H9 (cell line): ENCODE data around the gene PXYLP1. TPM values are rescaled to one million over a fixed set of nuclear protein-coding genes. Genes with fewer than 3 reads are reported as not detected.
"Not testable (repeated sequence)": the region's sequence is repeated elsewhere in the genome, so short reads cannot be mapped to it uniquely, and the experiment has no call there.

Experiments used
- DNase-seq: peaks from one replicate; pipeline ENCODE4 v3.0.0-alpha.2; 2017
- H2AFZ ChIP-seq: one replicate; pipeline ENCODE4 v1.6.1; 2013; ENCODE audit warnings: mild to moderate bottlenecking, low read length, control low read depth, moderate library complexity
- H2AK5ac ChIP-seq: 2 replicates; pipeline ENCODE4 v1.6.1; 2013; ENCODE audit warnings: low read length, control low read depth, mixed read lengths; ENCODE audit not compliant: insufficient read length
- H2BK120ac ChIP-seq: one replicate; pipeline ENCODE4 v1.6.1; 2013; ENCODE audit warnings: low read depth, mild to moderate bottlenecking, low read length, control low read depth, inconsistent platforms; ENCODE audit not compliant: poor library complexity, severe bottlenecking
- H2BK12ac ChIP-seq: 2 replicates; pipeline ENCODE4 v1.6.1; 2013; ENCODE audit warnings: low read length, control low read depth, mixed read lengths, low read depth; ENCODE audit not compliant: insufficient read length
- H2BK15ac ChIP-seq: 2 replicates; pipeline ENCODE4 v1.6.1; 2013; ENCODE audit warnings: low read depth, low read length, control low read depth
- H2BK20ac ChIP-seq: one replicate; pipeline ENCODE4 v1.6.1; 2013; ENCODE audit warnings: low read depth, mild to moderate bottlenecking, low read length, control low read depth, inconsistent platforms; ENCODE audit not compliant: poor library complexity, severe bottlenecking
- H2BK5ac ChIP-seq: 2 replicates; pipeline ENCODE4 v1.6.1; 2013; ENCODE audit warnings: low read length, control low read depth, mixed read lengths; ENCODE audit not compliant: insufficient read length
- H3K14ac ChIP-seq: 2 replicates; pipeline ENCODE4 v1.6.1; 2013; ENCODE audit warnings: low read length, control low read depth; ENCODE audit not compliant: insufficient read depth
- H3K18ac ChIP-seq: 2 replicates; pipeline ENCODE4 v1.6.1; 2013; ENCODE audit warnings: low read depth, mild to moderate bottlenecking, mixed read lengths, low read length, control low read depth; ENCODE audit not compliant: insufficient read length
- H3K23ac ChIP-seq: 2 replicates; pipeline ENCODE4 v1.6.1; 2013; ENCODE audit warnings: low read length, control low read depth, mixed read lengths, low read depth; ENCODE audit not compliant: insufficient read length
- H3K23me2 ChIP-seq: 2 replicates; pipeline ENCODE4 v1.6.1; 2013; ENCODE audit warnings: low read depth, mild to moderate bottlenecking, mixed read lengths, low read length, control low read depth; ENCODE audit not compliant: insufficient read length, poor library complexity, severe bottlenecking
- H3K27ac ChIP-seq: 2 replicates; pipeline ENCODE4 v1.5.1; 2013; ENCODE audit warnings: low read length, control low read depth, mixed read lengths, low read depth; ENCODE audit not compliant: insufficient read length
- H3K27me3 ChIP-seq: 2 replicates; pipeline ENCODE4 v1.6.1; 2013; ENCODE audit warnings: low read length, control low read depth, inconsistent platforms; ENCODE audit not compliant: insufficient read depth
- H3K4ac ChIP-seq: 2 replicates; pipeline ENCODE4 v1.6.1; 2013; ENCODE audit warnings: low read depth, mild to moderate bottlenecking, control low read depth, inconsistent platforms, low read length, moderate library complexity
- H3K4me1 ChIP-seq: 2 replicates; pipeline ENCODE4 v1.6.1; 2013; ENCODE audit warnings: low read length, control low read depth, inconsistent platforms; ENCODE audit not compliant: insufficient read depth
- H3K4me2 ChIP-seq: 2 replicates; pipeline ENCODE4 v1.6.1; 2013; ENCODE audit warnings: low read length, control low read depth, mixed read lengths; ENCODE audit not compliant: insufficient read length, insufficient read depth
- H3K56ac ChIP-seq: 2 replicates; pipeline ENCODE4 v1.6.1; 2013; ENCODE audit warnings: low read depth, mild to moderate bottlenecking, mixed read lengths, low read length, control low read depth; ENCODE audit not compliant: insufficient read length
- H3K79me1 ChIP-seq: 2 replicates; pipeline ENCODE4 v1.6.1; 2013; ENCODE audit warnings: low read depth, mild to moderate bottlenecking, moderate library complexity, low read length, control low read depth, inconsistent platforms; ENCODE audit not compliant: insufficient read depth, poor library complexity, severe bottlenecking
- H3K79me2 ChIP-seq: 2 replicates; pipeline ENCODE4 v1.6.1; 2013; ENCODE audit warnings: low read length, control low read depth, inconsistent platforms; ENCODE audit not compliant: insufficient read depth
- H3K9ac ChIP-seq: 2 replicates; pipeline ENCODE4 v1.6.1; 2013; ENCODE audit warnings: low read length, control low read depth, mixed read lengths; ENCODE audit not compliant: insufficient read length; ENCODE audit errors: extremely low read depth
- H3K9me3 ChIP-seq: one replicate; pipeline ENCODE4 v1.6.1; 2013; ENCODE audit warnings: low read depth, low read length, inconsistent platforms; ENCODE audit not compliant: control insufficient read depth
- H3T11ph ChIP-seq: one replicate; pipeline ENCODE4 v1.6.1; 2013; ENCODE audit warnings: mild to moderate bottlenecking, low read length, control low read depth, inconsistent platforms
- H4K20me1 ChIP-seq: one replicate; pipeline ENCODE4 v1.6.1; 2013; ENCODE audit not compliant: control insufficient read depth, insufficient read length, insufficient read depth
- H4K5ac ChIP-seq: 2 replicates; pipeline ENCODE4 v1.6.1; 2013; ENCODE audit warnings: low read depth, mild to moderate bottlenecking, mixed read lengths, low read length, control low read depth; ENCODE audit not compliant: insufficient read length
- H4K8ac ChIP-seq: replicated peaks from 2 replicates; pipeline ENCODE4 v1.6.1; 2013; ENCODE audit warnings: low read length, control low read depth, mixed read lengths, low read depth; ENCODE audit not compliant: insufficient read length
- H4K91ac ChIP-seq: 2 replicates; pipeline ENCODE4 v1.6.1; 2013; ENCODE audit warnings: low read depth, mild to moderate bottlenecking, moderate library complexity, mixed read lengths, low read length, control low read depth; ENCODE audit not compliant: insufficient read length
- H3K27ac Mint-ChIP-seq, 3 experiments: 2 replicates in 2 of 3; 3 replicates in 1 of 3; pipeline ENCODE4 v1.8.0; 2020 to 2021; ENCODE audit warnings: mixed read lengths in 3 of 3, mild to moderate bottlenecking in 1 of 3, moderate library complexity in 1 of 3
- H3K27me3 Mint-ChIP-seq: 2 replicates; pipeline ENCODE4 v1.8.0; 2021; ENCODE audit warnings: low read depth, mild to moderate bottlenecking, moderate library complexity, mixed read lengths
- H3K36me3 Mint-ChIP-seq, 3 experiments: 2 replicates in 2 of 3; 3 replicates in 1 of 3; pipeline ENCODE4 v1.8.0; 2020 to 2021; ENCODE audit warnings: low read depth in 3 of 3, mixed read lengths in 3 of 3; ENCODE audit not compliant: insufficient read depth in 1 of 3
- H3K4me1 Mint-ChIP-seq, 2 experiments: 2 replicates each; pipeline ENCODE4 v1.8.0; 2020; ENCODE audit warnings: mixed read lengths in 2 of 2
- H3K4me3 Mint-ChIP-seq, 2 experiments: 2 replicates in 1 of 2; 3 replicates in 1 of 2; pipeline ENCODE4 v1.8.0; 2020 to 2021; ENCODE audit warnings: mild to moderate bottlenecking in 2 of 2, mixed read lengths in 2 of 2, moderate library complexity in 1 of 2
- H3K9me3 Mint-ChIP-seq, 2 experiments: 2 replicates in 1 of 2; 3 replicates in 1 of 2; pipeline ENCODE4 v1.8.0; 2020; ENCODE audit warnings: mild to moderate bottlenecking in 2 of 2, mixed read lengths in 2 of 2, moderate library complexity in 1 of 2
- WGBS: extraction: QIAGEN DNeasy Blood & Tissue Kit; methylation state at CpG from one replicate; pipeline ENCODE4 v1.1.7; 2013; ENCODE audit warnings: missing lambda C conversion rate, low lambda C conversion rate, mixed read lengths; ENCODE audit not compliant: insufficient read length; ENCODE audit errors: extremely low coverage; 5-methylcytosine and 5-hydroxymethylcytosine counted together
- total RNA-seq: library from RNA; stranded (reverse); gene quantifications from 2 replicates; pipeline ENCODE4 v1.2.1, GENCODE V29; 2021
- TF ChIP-seq, protein P1 (sequence below): fragments of 200-600 bp; sonication (generic); conservative IDR thresholded peaks from 3 replicates; pipeline ENCODE4 v1.8.0; 2021; ENCODE audit warnings: antibody characterized with exemption, mild to moderate bottlenecking

PXYLP1 gene
- total RNA-seq, 1 experiment from 2014 or later, result 17.9 TPM

GRCh38 chr3:141294848-141295247 is 63.2 kb downstream of the PXYLP1 start:
- TF ChIP-seq, protein P1, sequence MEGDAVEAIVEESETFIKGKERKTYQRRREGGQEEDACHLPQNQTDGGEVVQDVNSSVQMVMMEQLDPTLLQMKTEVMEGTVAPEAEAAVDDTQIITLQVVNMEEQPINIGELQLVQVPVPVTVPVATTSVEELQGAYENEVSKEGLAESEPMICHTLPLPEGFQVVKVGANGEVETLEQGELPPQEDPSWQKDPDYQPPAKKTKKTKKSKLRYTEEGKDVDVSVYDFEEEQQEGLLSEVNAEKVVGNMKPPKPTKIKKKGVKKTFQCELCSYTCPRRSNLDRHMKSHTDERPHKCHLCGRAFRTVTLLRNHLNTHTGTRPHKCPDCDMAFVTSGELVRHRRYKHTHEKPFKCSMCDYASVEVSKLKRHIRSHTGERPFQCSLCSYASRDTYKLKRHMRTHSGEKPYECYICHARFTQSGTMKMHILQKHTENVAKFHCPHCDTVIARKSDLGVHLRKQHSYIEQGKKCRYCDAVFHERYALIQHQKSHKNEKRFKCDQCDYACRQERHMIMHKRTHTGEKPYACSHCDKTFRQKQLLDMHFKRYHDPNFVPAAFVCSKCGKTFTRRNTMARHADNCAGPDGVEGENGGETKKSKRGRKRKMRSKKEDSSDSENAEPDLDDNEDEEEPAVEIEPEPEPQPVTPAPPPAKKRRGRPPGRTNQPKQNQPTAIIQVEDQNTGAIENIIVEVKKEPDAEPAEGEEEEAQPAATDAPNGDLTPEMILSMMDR, result no peak
- no peaks in the 10 kb centered on the region for H4K20me1 ChIP-seq
- H3K23ac ChIP-seq, result no peak overlapping the region
- no peak overlapping the region for H4K8ac ChIP-seq
- Mint-ChIP-seq H3K27ac (no peak overlapping the region), H3K4me1 (no peaks in the 10 kb centered on the region), H3K4me3 (no peak overlapping the region), H3K27me3 (no peaks in the 10 kb centered on the region; the same call in 1 of the 2 replicates), H3K9me3 (peaks cover 0 to 2% of the 10 kb centered on the region in 2 experiments; a peak in 3 of 5 replicates), H3K36me3 (peaks cover 2 to 11% (median 10%) of the 10 kb centered on the region in 3 experiments; a peak in 5 of 7 replicates)
- H2BK15ac ChIP-seq, result no peak overlapping the region
- H3K27me3 ChIP-seq, result no peaks in the 10 kb centered on the region
- no peak overlapping the region for H3K4ac ChIP-seq
- no peak overlapping the region for H2AK5ac ChIP-seq
- H4K91ac ChIP-seq, result no peak overlapping the region
- H3K56ac ChIP-seq, result no peak overlapping the region
- H2AFZ ChIP-seq, result no peak overlapping the region
- H3K4me1 ChIP-seq, result no peaks in the 10 kb centered on the region
- no peak overlapping the region for H3K9ac ChIP-seq
- H4K5ac ChIP-seq, result no peak overlapping the region
- H3K14ac ChIP-seq, result no peak overlapping the region
- DNase-seq, result no peak
- no peak overlapping the region for H3K4me2 ChIP-seq
- H3K27ac ChIP-seq, result no peak overlapping the region
- H3K18ac ChIP-seq, result no peak overlapping the region
- no peak overlapping the region for H2BK12ac ChIP-seq
- no peak overlapping the region for H3T11ph ChIP-seq
- H2BK5ac ChIP-seq, result no peak overlapping the region
- no peak overlapping the region for H2BK120ac ChIP-seq
- no CpG with 5 or more reads among the region's 2 CpGs for WGBS
- H2BK20ac ChIP-seq, result no peak overlapping the region
- no peaks in the 10 kb centered on the region for H3K79me1 ChIP-seq
- H3K79me2 ChIP-seq, result no peaks in the 10 kb centered on the region
- no peaks in the 10 kb centered on the region for H3K9me3 ChIP-seq
- no peaks in the 10 kb centered on the region for H3K23me2 ChIP-seq

DNA sequence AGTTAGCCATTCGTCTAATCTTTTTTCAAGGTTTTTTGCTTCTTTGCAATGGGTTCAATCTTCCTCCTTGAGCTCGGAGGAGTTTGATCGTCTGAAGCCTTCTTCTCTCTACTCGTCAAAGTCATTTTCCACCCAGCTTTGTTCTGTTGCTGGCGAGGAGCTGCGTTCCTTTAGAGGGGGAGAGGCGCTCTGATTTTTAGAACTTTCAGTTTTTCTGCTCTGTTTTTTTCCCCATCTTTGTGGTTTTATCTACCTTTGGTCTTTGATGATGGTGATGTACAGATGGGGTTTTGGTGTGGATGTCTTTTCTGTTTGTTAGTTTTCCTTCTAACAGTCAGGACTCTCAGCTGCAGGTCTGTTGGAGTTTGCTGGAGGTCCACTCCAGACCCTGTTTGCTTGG is 68.8 kb downstream of the PXYLP1 start:
- DNase-seq, H3K4me3 Mint-ChIP-seq, H3K18ac ChIP-seq, H2AFZ ChIP-seq, H3K4me2 ChIP-seq, H3T11ph ChIP-seq, H3K14ac ChIP-seq, H3K4me1 Mint-ChIP-seq, H3K23ac ChIP-seq, H2BK120ac ChIP-seq, H4K5ac ChIP-seq, H3K27me3 ChIP-seq, H3K79me2 ChIP-seq, H3K36me3 Mint-ChIP-seq, H3K9me3 Mint-ChIP-seq, H4K91ac ChIP-seq, H3K23me2 ChIP-seq, H2BK12ac ChIP-seq, H3K27ac Mint-ChIP-seq, H3K56ac ChIP-seq, H4K8ac ChIP-seq, H2BK20ac ChIP-seq, H3K9me3 ChIP-seq, H3K9ac ChIP-seq, H2BK15ac ChIP-seq, H3K79me1 ChIP-seq, H2BK5ac ChIP-seq, H4K20me1 ChIP-seq, H2AK5ac ChIP-seq, H3K27me3 Mint-ChIP-seq, H3K4me1 ChIP-seq, H3K4ac ChIP-seq, H3K27ac ChIP-seq: not testable (repeated sequence)
- no CpG with 5 or more reads among the region's 7 CpGs for WGBS
